Activated naive CD8-positive, alpha-beta T cell (primary cell): ENCODE results near the gene CXCL1.

Source experiments
- H3K27ac Mint-ChIP-seq: one replicate; pipeline ENCODE4 v1.8.0; 2021; ENCODE audit warnings: mixed read lengths
- H3K27me3 Mint-ChIP-seq: one replicate; pipeline ENCODE4 v1.8.0; 2021; ENCODE audit warnings: mixed read lengths
- H3K36me3 Mint-ChIP-seq: one replicate; pipeline ENCODE4 v1.8.0; 2021; ENCODE audit warnings: mixed read lengths
- H3K4me1 Mint-ChIP-seq: one replicate; pipeline ENCODE4 v1.8.0; 2021; ENCODE audit warnings: low read depth, mixed read lengths
- H3K4me3 Mint-ChIP-seq: one replicate; pipeline ENCODE4 v1.8.0; 2021; ENCODE audit warnings: mild to moderate bottlenecking, mixed read lengths
- H3K9me3 Mint-ChIP-seq: one replicate; pipeline ENCODE4 v1.8.0; 2021; ENCODE audit warnings: low read depth, mixed read lengths

Gene CXCL1

DNA sequence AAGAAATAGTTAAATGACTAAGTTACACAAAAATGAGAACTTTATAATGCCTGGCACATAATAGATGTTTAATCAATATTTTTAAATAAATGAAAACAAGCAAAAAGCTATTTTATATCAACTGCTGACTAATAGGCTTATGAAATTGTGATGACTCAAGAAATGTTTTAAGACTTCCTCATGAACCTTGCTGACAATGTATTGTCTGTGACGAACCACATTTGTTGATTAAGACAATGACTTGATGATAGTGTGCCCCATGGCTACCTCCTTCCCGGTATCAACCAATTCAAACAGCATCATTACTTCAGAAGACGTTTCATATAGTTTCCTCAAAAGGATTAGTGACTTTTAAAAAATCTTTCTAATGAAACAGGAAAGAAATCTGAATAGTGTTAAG is 24.8 kb upstream of the CXCL1 start:
- Mint-ChIP-seq H3K27me3 (no peaks in the 10 kb centered on the region), H3K4me3 (no peak overlapping the region), H3K9me3 (no peaks in the 10 kb centered on the region), H3K36me3 (no peaks in the 10 kb centered on the region), H3K4me1 (no peaks in the 10 kb centered on the region), H3K27ac (no peak overlapping the region)

DNA sequence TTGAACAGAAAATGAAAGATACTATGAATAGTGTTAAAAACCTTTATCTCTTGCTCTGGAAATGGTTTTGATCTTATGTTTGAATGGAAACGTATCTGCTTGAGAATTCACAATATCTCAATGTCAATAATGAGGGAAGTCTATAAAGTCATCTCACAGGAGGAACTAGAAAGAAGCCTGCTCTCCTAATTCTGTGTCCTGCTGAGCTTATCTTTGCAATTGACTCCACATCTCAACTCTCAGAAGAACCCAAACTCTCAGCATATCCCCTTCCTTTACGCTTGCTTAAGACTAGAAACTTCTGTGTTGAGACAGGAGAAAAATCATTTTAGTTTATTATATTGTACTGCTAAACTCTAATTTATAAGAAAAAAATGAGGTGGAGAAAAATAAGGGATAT is 24.4 kb upstream of the CXCL1 start:
- no peaks in the 10 kb centered on the region for H3K9me3 Mint-ChIP-seq
- no peak overlapping the region for H3K4me3 Mint-ChIP-seq
- no peaks in the 10 kb centered on the region for H3K27me3 Mint-ChIP-seq
- no peaks in the 10 kb centered on the region for H3K36me3 Mint-ChIP-seq
- H3K27ac Mint-ChIP-seq: no peak overlapping the region
- no peaks in the 10 kb centered on the region for H3K4me1 Mint-ChIP-seq

DNA sequence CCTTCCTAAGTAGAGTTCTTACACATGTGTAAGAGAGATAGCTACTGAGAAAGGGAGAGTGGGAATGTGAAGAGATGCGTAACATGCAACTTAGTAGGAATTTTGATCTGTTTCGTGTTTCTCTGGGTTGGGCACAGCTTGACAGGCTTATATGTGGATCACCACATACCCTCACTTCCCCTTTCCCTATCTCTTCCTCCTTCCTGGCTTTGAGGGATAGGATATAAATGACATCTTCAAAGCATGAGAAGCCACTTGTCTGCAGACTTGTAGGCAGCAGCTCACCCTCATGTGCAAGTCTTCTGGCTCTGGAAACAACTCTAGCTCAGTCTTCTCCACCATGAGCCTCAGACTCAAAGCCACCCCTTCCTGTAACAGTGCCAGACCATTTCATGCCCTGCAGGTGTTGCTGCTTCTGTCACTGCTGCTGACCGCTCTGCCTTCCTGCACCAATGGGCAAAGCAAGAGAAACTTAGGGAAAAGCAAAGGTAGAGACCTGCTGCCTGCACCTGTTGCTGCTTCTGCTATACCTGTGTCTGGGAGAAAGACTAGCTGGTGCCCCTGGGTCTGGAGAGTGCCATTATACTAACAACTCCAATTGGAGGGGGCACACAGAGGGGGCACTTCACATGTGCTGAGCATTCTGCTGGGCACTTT is 21.5 kb upstream of the CXCL1 start:
- no peaks in the 10 kb centered on the region for H3K27me3 Mint-ChIP-seq
- H3K9me3 Mint-ChIP-seq: no peaks in the 10 kb centered on the region
- H3K4me1 Mint-ChIP-seq: no peaks in the 10 kb centered on the region
- H3K36me3 Mint-ChIP-seq: no peaks in the 10 kb centered on the region
- H3K4me3 Mint-ChIP-seq: no peak overlapping the region
- no peak overlapping the region for H3K27ac Mint-ChIP-seq

- no peak overlapping the region for H3K27ac Mint-ChIP-seq
- H3K9me3 Mint-ChIP-seq: no peaks in the 10 kb centered on the region
- H3K4me1 Mint-ChIP-seq: no peaks in the 10 kb centered on the region
- H3K27me3 Mint-ChIP-seq: no peaks in the 10 kb centered on the region
- H3K36me3 Mint-ChIP-seq: no peaks in the 10 kb centered on the region
- H3K4me3 Mint-ChIP-seq: no peak overlapping the region
These were observed 20.9 kb upstream of the CXCL1 start for GRCh38 chr4:73848183-73848777.

DNA sequence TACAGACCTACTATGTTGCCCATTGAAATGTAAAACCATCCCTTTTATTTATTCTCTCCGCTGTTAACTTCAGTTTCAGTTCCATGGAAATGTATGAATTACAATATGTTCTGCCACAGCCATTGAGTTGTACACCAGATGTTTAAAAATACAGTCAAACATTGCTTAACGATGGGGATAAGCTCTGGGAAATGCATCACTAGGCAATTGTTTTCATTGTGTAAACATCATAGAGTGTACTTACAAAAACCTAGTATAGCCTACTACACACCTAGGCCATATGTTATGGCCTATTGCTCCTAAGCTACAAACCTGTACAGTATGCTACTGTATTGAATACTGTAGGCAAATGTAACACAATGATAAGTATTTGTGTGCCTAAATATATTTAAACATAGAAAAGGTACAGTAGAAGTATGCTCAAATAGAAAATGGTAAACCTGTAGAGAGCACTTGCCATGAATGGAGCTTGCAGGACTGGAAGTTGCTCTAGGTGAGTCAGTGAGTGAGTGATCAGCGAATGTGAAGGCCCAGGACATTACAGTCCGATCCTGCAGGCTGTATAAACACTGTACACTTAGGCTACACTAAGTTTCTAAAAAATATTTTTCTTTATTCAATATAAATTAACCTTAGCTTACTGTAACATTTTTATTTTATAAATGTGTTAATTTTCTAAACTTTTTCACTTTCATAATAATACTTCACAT is 18.8 kb upstream of the CXCL1 start:
- H3K36me3 Mint-ChIP-seq: no peaks in the 10 kb centered on the region
- no peak overlapping the region for H3K27ac Mint-ChIP-seq
- H3K4me1 Mint-ChIP-seq: no peaks in the 10 kb centered on the region
- H3K9me3 Mint-ChIP-seq: no peaks in the 10 kb centered on the region
- H3K4me3 Mint-ChIP-seq: no peak overlapping the region
- peaks cover 2% of the 10 kb centered on the region for H3K27me3 Mint-ChIP-seq

DNA sequence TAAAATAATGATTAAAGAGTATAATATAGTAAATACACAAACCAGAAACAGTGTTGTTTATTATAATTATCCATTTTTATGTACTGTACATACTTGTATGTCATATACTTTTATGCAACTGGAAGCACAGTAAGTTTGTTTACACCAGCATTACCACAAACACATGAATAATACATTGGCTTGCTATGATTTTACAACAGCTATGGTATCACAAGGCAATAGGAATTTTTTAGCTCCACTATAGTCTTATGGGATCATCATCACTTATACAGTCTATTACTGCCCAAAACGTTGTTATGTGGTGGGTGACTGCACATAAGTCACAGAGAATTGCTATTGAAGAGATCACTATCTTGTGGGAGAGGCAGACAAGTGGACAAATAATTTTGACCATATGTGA is 17.9 kb upstream of the CXCL1 start:
- Mint-ChIP-seq H3K27me3 (peaks cover 2% of the 10 kb centered on the region), H3K9me3 (no peaks in the 10 kb centered on the region), H3K4me3 (no peak overlapping the region), H3K27ac (no peak overlapping the region), H3K36me3 (no peaks in the 10 kb centered on the region), H3K4me1 (no peaks in the 10 kb centered on the region)

DNA sequence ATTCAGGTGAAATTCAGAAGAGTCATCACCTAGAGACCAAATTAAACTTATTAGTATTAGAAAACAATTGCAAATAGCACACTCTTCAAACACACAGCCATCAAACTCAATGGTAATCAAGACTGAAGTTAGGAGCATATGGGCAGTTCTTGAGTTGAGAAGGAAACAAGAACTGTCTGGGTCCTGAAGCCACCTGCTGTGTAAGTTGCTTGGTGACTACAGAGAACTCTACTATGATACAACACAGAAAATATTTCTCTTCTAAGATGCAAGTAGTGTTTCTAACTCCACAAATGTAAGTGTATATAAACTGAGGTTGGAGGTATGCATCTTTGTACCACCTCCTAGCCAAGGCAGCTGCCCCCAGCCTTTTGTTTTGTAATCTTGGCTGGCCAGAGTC is 16.4 kb upstream of the CXCL1 start:
- no peak overlapping the region for H3K27ac Mint-ChIP-seq
- peaks cover 2% of the 10 kb centered on the region for H3K27me3 Mint-ChIP-seq
- no peaks in the 10 kb centered on the region for H3K4me1 Mint-ChIP-seq
- no peaks in the 10 kb centered on the region for H3K36me3 Mint-ChIP-seq
- no peaks in the 10 kb centered on the region for H3K9me3 Mint-ChIP-seq
- no peak overlapping the region for H3K4me3 Mint-ChIP-seq

DNA sequence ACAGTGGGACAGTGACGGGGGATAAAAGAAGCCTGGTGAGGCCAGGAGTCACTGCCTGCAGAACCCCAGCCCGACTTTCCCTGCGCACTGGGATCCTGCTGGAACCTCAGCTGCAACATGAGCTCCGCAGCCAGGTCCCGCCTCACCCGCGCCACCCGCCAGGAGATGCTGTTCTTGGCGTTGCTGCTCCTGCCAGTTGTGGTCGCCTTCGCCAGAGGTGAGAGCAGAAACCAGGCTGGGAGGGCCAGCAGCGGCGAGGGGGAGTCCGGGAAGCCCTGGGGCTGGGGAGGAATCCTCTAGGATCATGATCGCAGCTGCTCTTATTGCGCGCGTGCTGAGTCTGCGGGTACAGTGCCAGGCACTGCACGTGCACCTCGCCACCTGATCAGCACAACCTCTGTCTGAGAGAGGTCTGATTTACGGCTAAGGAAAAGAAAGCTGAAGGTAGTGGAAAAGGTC is 15.9 kb upstream of the CXCL1 start, which contains the start of gene PF4V1:
TSS of gene PF4V1 (plus strand) at position 51 of the 459 bp plus-strand sequence. CDS start at position 118, 67 bp downstream.
- Mint-ChIP-seq H3K36me3 (no peaks in the 10 kb centered on the region), H3K27me3 (peaks cover 2% of the 10 kb centered on the region), H3K27ac (no peak within 1 kb of the TSS), H3K4me1 (no peaks in the 10 kb centered on the region), H3K9me3 (no peaks in the 10 kb centered on the region), H3K4me3 (no peak within 1 kb of the TSS)

- no peaks in the 10 kb centered on the region for H3K4me1 Mint-ChIP-seq
- H3K27ac Mint-ChIP-seq: no peak overlapping the region
- H3K4me3 Mint-ChIP-seq: no peak overlapping the region
- H3K27me3 Mint-ChIP-seq: peaks cover 2% of the 10 kb centered on the region
- H3K9me3 Mint-ChIP-seq: no peaks in the 10 kb centered on the region
- H3K36me3 Mint-ChIP-seq: no peaks in the 10 kb centered on the region
These were observed 15.3 kb upstream of the CXCL1 start for GRCh38 chr4:73853718-73854473.

GRCh38 chr4:73855406-73855805 is 13.8 kb upstream of the CXCL1 start:
- Mint-ChIP-seq H3K4me1 (no peaks in the 10 kb centered on the region), H3K36me3 (no peaks in the 10 kb centered on the region), H3K27ac (no peak overlapping the region), H3K4me3 (no peak overlapping the region), H3K27me3 (peaks cover 2% of the 10 kb centered on the region), H3K9me3 (peaks cover 4% of the 10 kb centered on the region)

GRCh38 chr4:73856518-73856917 is 12.7 kb upstream of the CXCL1 start:
- Mint-ChIP-seq H3K27ac (no peak overlapping the region), H3K27me3 (peaks cover 2% of the 10 kb centered on the region), H3K36me3 (no peaks in the 10 kb centered on the region)

GRCh38 chr4:73859614-73860088 is 9.5 kb upstream of the CXCL1 start:
- H3K9me3 Mint-ChIP-seq: peaks cover 4% of the 10 kb centered on the region
- no peaks in the 10 kb centered on the region for H3K4me1 Mint-ChIP-seq
- H3K27me3 Mint-ChIP-seq: no peaks in the 10 kb centered on the region
- no peak overlapping the region for H3K27ac Mint-ChIP-seq
- H3K36me3 Mint-ChIP-seq: no peaks in the 10 kb centered on the region
- H3K4me3 Mint-ChIP-seq: no peak overlapping the region

More at GRCh38 chr4:73856518-73856917, 12.7 kb upstream of the CXCL1 start:
- peaks cover 4% of the 10 kb centered on the region for H3K9me3 Mint-ChIP-seq
- no peaks in the 10 kb centered on the region for H3K4me1 Mint-ChIP-seq
- H3K4me3 Mint-ChIP-seq: no peak overlapping the region

DNA sequence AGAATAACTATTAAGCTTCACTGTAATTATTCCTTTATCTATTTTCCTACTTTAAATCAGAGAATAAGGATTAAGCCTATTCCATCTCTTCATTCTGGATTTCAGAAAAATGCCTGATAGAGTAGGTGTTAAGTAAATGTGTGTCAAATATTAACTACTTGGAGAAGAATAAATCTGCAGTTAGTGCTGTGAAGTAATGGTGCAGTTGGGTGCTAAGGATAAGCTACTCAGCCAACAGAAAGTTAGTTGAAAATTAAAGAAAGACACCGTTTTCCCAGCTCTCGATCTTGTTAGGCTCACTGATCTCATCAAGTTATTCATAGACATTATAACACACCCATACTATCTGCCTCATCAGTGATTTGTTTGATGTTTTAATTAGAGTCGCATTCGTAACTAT is 9.0 kb upstream of the CXCL1 start:
- H3K27ac Mint-ChIP-seq: no peak overlapping the region
- peaks cover 4% of the 10 kb centered on the region for H3K9me3 Mint-ChIP-seq
- no peaks in the 10 kb centered on the region for H3K27me3 Mint-ChIP-seq
- no peak overlapping the region for H3K4me3 Mint-ChIP-seq
- H3K4me1 Mint-ChIP-seq: no peaks in the 10 kb centered on the region
- H3K36me3 Mint-ChIP-seq: no peaks in the 10 kb centered on the region

- peaks cover 2% of the 10 kb centered on the region for H3K27me3 Mint-ChIP-seq
- H3K36me3 Mint-ChIP-seq: no peaks in the 10 kb centered on the region
- no peaks in the 10 kb centered on the region for H3K4me1 Mint-ChIP-seq
- H3K27ac Mint-ChIP-seq: no peak overlapping the region
- H3K4me3 Mint-ChIP-seq: no peak overlapping the region
- peaks cover 4% of the 10 kb centered on the region for H3K9me3 Mint-ChIP-seq
These were observed 8.3 kb upstream of the CXCL1 start for GRCh38 chr4:73860917-73861316.

DNA sequence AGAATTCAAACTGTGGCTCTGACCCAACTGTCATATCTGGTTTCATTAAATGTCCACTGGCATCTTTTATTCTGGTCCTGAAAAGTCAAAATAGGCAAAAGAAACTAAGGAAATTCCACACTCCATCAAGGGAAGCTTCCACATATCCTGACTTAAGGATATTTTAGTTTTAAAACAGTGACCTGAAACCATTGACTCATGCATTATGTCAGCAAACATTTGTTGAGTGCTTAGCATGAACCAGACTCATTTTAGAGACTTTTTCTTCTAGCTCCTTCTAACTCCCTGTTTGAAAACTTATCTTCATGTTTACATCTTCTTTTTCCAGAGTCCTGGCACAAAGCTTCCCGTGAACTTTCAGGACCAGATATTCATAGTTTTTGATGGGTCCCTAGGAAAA is 6.9 kb upstream of the CXCL1 start:
- Mint-ChIP-seq H3K27me3 (peaks cover 4% of the 10 kb centered on the region), H3K4me1 (no peaks in the 10 kb centered on the region), H3K36me3 (no peaks in the 10 kb centered on the region), H3K4me3 (no peak overlapping the region), H3K27ac (no peak overlapping the region), H3K9me3 (peaks cover 4% of the 10 kb centered on the region)
